SK-N-SH (cell line): Measurements from ENCODE around the gene CTBP1. TPM values are rescaled to one million over a fixed set of nuclear protein-coding genes. Genes with fewer than 3 reads are reported as not detected.
A peak's percentile ranks its signal among the peaks of the same experiment; 100 is the strongest.

Source experiments
- CTCF ChIA-PET: fragments of 300-600, 350-600 bp; formaldehyde crosslinking; extraction: SDS; loops from one replicate; lab custom pipeline; 2021; lab: Yijun Ruan, JAX
- POLR2A ChIA-PET: fragments of 350-600 bp; sonication (Branson Sonifier 250); formaldehyde crosslinking; extraction: SDS; loops from one replicate; lab custom pipeline; 2020; ENCODE audit warnings: antibody characterized with exemption, inconsistent platforms; lab: Yijun Ruan, JAX
- DNase-seq: peaks from one replicate; pipeline ENCODE4 v3.0.0; 2012
- H2AFZ ChIP-seq: fragments of 200-600 bp; sonication (generic); 2 replicates; pipeline ENCODE4 v1.8.1; 2016; ENCODE audit warnings: antibody characterized with exemption, mild to moderate bottlenecking, low read depth
- H3F3A ChIP-seq: fragments of 200-600 bp; sonication (generic); replicated peaks from 2 replicates; pipeline ENCODE3; 2016; ENCODE audit warnings: antibody characterized with exemption, mild to moderate bottlenecking; ENCODE audit not compliant: insufficient read depth
- H3K27ac ChIP-seq, 2 experiments: fragments of 200-500 bp in 1 of 2; fragments of 200-600 bp in 1 of 2; sonication (Bioruptor generic) in 1 of 2; sonication (generic), shearing (Covaris generic) in 1 of 2; 2 replicates each; pipeline versions ENCODE4 v1.5.1 to v1.6.1; 2014 to 2016; ENCODE audit warnings: low read depth in 2 of 2, inconsistent platforms in 1 of 2, low read length in 1 of 2, mild to moderate bottlenecking in 1 of 2, mixed read lengths in 1 of 2
- H3K27me3 ChIP-seq: fragments of 200-600 bp; sonication (generic), shearing (Covaris generic); 2 replicates; pipeline ENCODE4 v1.6.1; 2016; ENCODE audit warnings: mixed run types; ENCODE audit not compliant: insufficient read depth
- H3K36me3 ChIP-seq, 2 experiments: fragments of 200-500 bp in 1 of 2; fragments of 200-600 bp in 1 of 2; sonication (Bioruptor generic) in 1 of 2; sonication (generic) in 1 of 2; replicated peaks in 1 of 2; 2 replicates each; pipeline versions ENCODE3 to v1.5.1; 2014 to 2016; ENCODE audit warnings: low read length in 1 of 2, mild to moderate bottlenecking in 1 of 2; ENCODE audit not compliant: insufficient read depth in 2 of 2, control insufficient read depth in 1 of 2
- H3K4me1 ChIP-seq, 2 experiments: fragments of 200-500 bp in 1 of 2; fragments of 200-600 bp in 1 of 2; sonication (Bioruptor generic) in 1 of 2; sonication (generic), shearing (Covaris generic) in 1 of 2; 2 replicates each; pipeline versions ENCODE4 v1.5.1 to v1.6.1; 2014 to 2016; ENCODE audit warnings: low read depth in 1 of 2, low read length in 1 of 2, mixed run types in 1 of 2; ENCODE audit not compliant: insufficient read depth in 2 of 2, control insufficient read depth in 1 of 2
- H3K4me2 ChIP-seq: fragments of 200-600 bp; sonication (generic), shearing (Covaris generic); 2 replicates; pipeline ENCODE4 v1.6.1; 2017; ENCODE audit warnings: mixed run types
- H3K4me3 ChIP-seq, 2 experiments: fragments of 200-500 bp in 1 of 2; fragments of 200-600 bp in 1 of 2; sonication (Bioruptor generic) in 1 of 2; sonication (generic), shearing (Covaris generic) in 1 of 2; 2 replicates each; pipeline versions ENCODE4 v1.5.1 to v1.8.1; 2014 to 2016; ENCODE audit warnings: low read depth in 2 of 2, inconsistent platforms in 1 of 2, low read length in 1 of 2, mild to moderate bottlenecking in 1 of 2, mixed read lengths in 1 of 2, moderate library complexity in 1 of 2
- H3K79me2 ChIP-seq: fragments of 200-600 bp; sonication (generic); 2 replicates; pipeline ENCODE4 v1.8.1; 2017; ENCODE audit warnings: mild to moderate bottlenecking; ENCODE audit not compliant: insufficient read depth
- H3K9ac ChIP-seq: fragments of 200-600 bp; sonication (generic); 2 replicates; pipeline ENCODE4 v1.6.1; 2017; ENCODE audit warnings: mixed run types
- H3K9me2 ChIP-seq: fragments of 200-600 bp; sonication (generic); 2 replicates; pipeline ENCODE4 v1.6.1; 2017; ENCODE audit warnings: mixed run types
- H3K9me3 ChIP-seq: fragments of 200-600 bp; sonication (generic); 2 replicates; pipeline ENCODE4 v1.6.1; 2017; ENCODE audit warnings: mixed run types, mild to moderate bottlenecking, moderate library complexity
- H4K20me1 ChIP-seq: fragments of 200-600 bp; sonication (generic); 2 replicates; pipeline ENCODE4 v1.6.1; 2017; ENCODE audit warnings: mild to moderate bottlenecking, mixed run types; ENCODE audit not compliant: insufficient read depth
- CHD2 ChIP-seq: fragments of 150-350 bp; IDR thresholded peaks from 2 replicates; pipeline ENCODE4 v1.6.1; 2018; ENCODE audit warnings: low read length; ENCODE audit not compliant: partially characterized antibody
- ELF1 ChIP-seq: IDR thresholded peaks from 2 replicates; pipeline ENCODE4 v1.4.0; 2012
- EP300 ChIP-seq, 2 experiments: IDR thresholded peaks; 2 replicates each; pipeline versions ENCODE4 v1.4.0 to v1.6.1; 2012; ENCODE audit warnings: borderline replicate concordance in 1 of 2, low read depth in 1 of 2, low read length in 1 of 2
- FOXJ3 ChIP-seq: sonication (generic); formaldehyde crosslinking; IDR thresholded peaks from 2 replicates; pipeline ENCODE4 v1.5.1; 2020; ENCODE audit warnings: mild to moderate bottlenecking, missing genetic modification reagents
- JUND ChIP-seq: IDR thresholded peaks from 2 replicates; pipeline ENCODE4 v1.4.0; 2012
- NRF1 ChIP-seq: IDR thresholded peaks from 2 replicates; pipeline ENCODE4 v1.6.1; 2012; ENCODE audit warnings: low read depth, mild to moderate bottlenecking, low read length
- RAD21 ChIP-seq: IDR thresholded peaks from 2 replicates; pipeline ENCODE4 v1.6.1; 2012; ENCODE audit warnings: mild to moderate bottlenecking, low read length
- SMC3 ChIP-seq: IDR thresholded peaks from 2 replicates; pipeline ENCODE4 v1.6.1; 2012; ENCODE audit warnings: low read depth, low read length, improper control_type of control experiment
- WGBS: methylation state at CpG from one replicate; pipeline ENCODE4 v1.1.6; 2017; ENCODE audit warnings: low lambda C conversion rate; 5-methylcytosine and 5-hydroxymethylcytosine counted together
- polyA plus RNA-seq, 3 experiments: library from polyadenylated mRNA; depleted of rRNA; stranded (reverse); fragments of >200 nt; gene quantifications; 2 replicates each; pipeline ENCODE4 v1.2.3, GENCODE V29; 2012
- TF ChIP-seq, protein P1 (sequence below): fragments of 200-600 bp; sonication (generic); IDR thresholded peaks from 2 replicates; pipeline ENCODE4 v1.6.1; 2017; ENCODE audit warnings: antibody characterized with exemption, mild to moderate bottlenecking, moderate library complexity

The CTBP1 gene
- polyA plus RNA-seq, 1 of the 3 experiments (the other 2 are of a cell fraction): 183 TPM

DNA sequence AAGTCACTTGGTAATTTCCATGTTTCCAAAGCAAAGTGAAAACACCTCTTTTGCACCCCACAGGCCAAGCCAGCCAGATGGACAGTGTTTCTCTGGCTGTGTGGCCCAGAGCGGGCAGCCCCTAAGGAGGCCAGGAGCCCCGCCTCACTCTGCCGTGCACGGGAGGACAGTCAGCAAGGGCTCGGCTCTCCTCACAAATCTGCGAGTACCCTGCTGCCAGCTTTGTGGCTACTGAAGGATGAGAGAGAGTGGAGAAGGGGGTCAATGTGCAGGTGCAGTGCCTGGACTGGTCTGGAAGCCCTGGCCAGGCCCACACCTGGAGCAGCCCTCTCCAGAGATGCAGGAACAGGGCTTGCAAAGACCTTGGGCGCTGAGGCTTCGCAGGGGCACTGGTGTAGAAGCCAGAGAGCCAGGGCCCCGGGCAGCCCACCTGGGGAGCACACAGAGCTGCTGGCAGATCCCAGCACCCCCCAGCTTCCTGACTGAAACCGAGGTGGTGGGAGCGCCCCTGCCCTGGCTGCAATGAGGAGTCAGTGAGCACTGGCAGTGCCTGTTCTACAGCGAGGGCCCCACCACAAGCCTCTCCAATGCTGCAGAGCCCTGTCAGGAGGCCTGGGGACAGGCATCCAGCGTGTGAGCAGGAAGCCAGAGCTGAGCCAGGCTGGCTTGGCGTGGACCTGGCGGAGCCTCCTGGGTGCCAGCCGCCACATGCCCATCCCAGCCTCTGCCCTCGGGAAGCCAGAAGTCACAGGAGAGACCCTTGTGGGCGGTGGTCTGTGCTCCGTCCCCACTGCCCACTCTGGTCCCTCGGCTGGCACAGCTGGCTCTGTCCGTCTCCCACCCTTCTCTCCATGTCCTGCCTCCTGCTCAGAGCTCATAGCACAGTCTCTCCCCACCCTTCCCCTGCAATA, 80.5 kb downstream of the CTBP1 start:
- CTCF ChIA-PET: interaction anchor here (0.9 to 4.7 kb wide), 16 partner anchors 7 to 187 kb away, joined by 3 to 33 read pairs (median 4); no protein-coding TSS in a partner anchor
- Histone ChIP-seq H3K9me2 (no peaks in the 10 kb centered on the region), H4K20me1 (no peaks in the 10 kb centered on the region), H3K4me3 (0 out of 4 replicates have a peak overlapping the region, but pooled peaks of 1 of the 2 experiments have one; percentile 54), H3K9me3 (no peaks in the 10 kb centered on the region), H3K27ac (no peak overlapping the region), H3K27me3 (peaks cover 17% of the 10 kb centered on the region), H3K4me2 (no peak overlapping the region), H3K4me1 (peaks cover 0 to 6% of the 10 kb centered on the region in 2 experiments; a peak in 1 of 4 replicates), H2AFZ (no peak overlapping the region), H3F3A (no peaks in the 10 kb centered on the region), H3K79me2 (no peaks in the 10 kb centered on the region), H3K36me3 (no peaks in the 10 kb centered on the region), H3K9ac (no peak overlapping the region)
- WGBS: 80% methylated on average over 9 of the region's 21 CpGs
- TF ChIP-seq ELF1: no peak
- TF ChIP-seq JUND: no peak
- DNase-seq: no peak
- POLR2A ChIA-PET: no interaction called here

DNA sequence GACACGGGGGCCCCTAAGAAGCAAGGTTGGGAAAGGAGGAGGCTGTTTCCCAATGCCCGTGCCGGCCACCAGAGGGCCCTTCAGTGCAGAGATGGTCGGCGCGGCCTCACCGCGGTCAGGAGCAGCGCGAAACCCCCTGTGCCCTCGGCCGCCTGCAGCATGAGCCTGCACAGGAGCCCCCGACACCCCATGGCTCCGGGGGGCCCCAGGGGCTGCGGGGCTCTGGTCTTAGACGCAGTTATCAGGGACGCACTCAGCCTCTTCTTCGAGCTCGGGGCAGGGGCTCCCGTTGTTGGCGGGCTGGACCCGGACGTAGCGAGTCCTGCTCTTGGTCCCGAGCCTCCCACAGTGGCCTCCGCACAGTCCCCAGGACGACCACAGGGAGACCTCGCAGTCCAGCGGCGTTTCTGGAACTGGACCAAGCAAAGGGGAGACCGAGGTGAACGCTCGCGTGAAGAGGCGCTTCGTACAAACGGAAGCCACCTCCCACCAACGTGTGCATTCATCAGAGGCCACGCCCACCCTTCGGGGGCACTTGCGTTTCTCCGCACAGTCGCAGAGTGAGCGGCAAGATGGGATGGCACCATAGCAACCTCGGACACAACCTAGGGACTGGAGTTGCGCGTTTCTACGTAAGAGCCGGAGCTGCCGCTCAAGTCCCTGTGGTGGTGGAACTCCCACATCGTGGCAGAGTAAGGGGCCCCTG, 81.5 kb downstream of the CTBP1 start:
- peak overlapping the region; percentile 50 to 54 for H3K4me3 ChIP-seq
- ChIA-PET CTCF (interaction anchor here (0.6 to 4.7 kb wide), 25 partner anchors 8 to 188 kb away, joined by 3 to 33 read pairs (median 3); no protein-coding TSS in a partner anchor), POLR2A (no interaction called here)
- no peaks in the 10 kb centered on the region for H3K9me2 ChIP-seq
- no peak for TF ChIP-seq FOXJ3 (CRISPR knock-in tag)
- 0 out of 2 replicates have a peak, but pooled peaks have one; percentile 4 for TF ChIP-seq NRF1
- TF ChIP-seq EP300 (IDR thresholded peaks at IDR 0.05; ENCODE audit: borderline replicate concordance in 1 of 2, low read depth in 1 of 2, low read length in 1 of 2): no peak
- TF ChIP-seq SMC3: peak; percentile 84
- TF ChIP-seq RAD21: peak; percentile 71
- TF ChIP-seq CHD2: peak; percentile 68
- TF ChIP-seq, protein P1, sequence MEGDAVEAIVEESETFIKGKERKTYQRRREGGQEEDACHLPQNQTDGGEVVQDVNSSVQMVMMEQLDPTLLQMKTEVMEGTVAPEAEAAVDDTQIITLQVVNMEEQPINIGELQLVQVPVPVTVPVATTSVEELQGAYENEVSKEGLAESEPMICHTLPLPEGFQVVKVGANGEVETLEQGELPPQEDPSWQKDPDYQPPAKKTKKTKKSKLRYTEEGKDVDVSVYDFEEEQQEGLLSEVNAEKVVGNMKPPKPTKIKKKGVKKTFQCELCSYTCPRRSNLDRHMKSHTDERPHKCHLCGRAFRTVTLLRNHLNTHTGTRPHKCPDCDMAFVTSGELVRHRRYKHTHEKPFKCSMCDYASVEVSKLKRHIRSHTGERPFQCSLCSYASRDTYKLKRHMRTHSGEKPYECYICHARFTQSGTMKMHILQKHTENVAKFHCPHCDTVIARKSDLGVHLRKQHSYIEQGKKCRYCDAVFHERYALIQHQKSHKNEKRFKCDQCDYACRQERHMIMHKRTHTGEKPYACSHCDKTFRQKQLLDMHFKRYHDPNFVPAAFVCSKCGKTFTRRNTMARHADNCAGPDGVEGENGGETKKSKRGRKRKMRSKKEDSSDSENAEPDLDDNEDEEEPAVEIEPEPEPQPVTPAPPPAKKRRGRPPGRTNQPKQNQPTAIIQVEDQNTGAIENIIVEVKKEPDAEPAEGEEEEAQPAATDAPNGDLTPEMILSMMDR: peak; percentile 77
- H3F3A ChIP-seq: no peaks in the 10 kb centered on the region
- peaks cover 0 to 6% of the 10 kb centered on the region in 2 experiments; a peak in 1 of 4 replicates for H3K4me1 ChIP-seq
- no peaks in the 10 kb centered on the region for H3K79me2 ChIP-seq
- no peak overlapping the region; a peak in 1 of 4 replicates for H3K27ac ChIP-seq
- 51% methylated on average over 31 of the region's 51 CpGs for WGBS
- H4K20me1 ChIP-seq: no peaks in the 10 kb centered on the region
- peak overlapping the region; percentile 51; the same call in 1 of the 2 replicates for H3K9ac ChIP-seq
- peak overlapping the region; percentile 93 for H2AFZ ChIP-seq
- H3K36me3 ChIP-seq: no peaks in the 10 kb centered on the region
- peak; percentile 86 for DNase-seq
- H3K27me3 ChIP-seq: peaks cover 19% of the 10 kb centered on the region
- H3K9me3 ChIP-seq: no peaks in the 10 kb centered on the region
- peak overlapping the region; percentile 78 for H3K4me2 ChIP-seq
